Measurements from ENCODE around the gene ARMC5.
A peak's percentile ranks its signal among the peaks of the same experiment; 100 is the strongest.
"Not testable (repeated sequence)": the region's sequence is repeated elsewhere in the genome, so short reads cannot be mapped to it uniquely, and the experiment has no call there.

The ARMC5 gene

GRCh38 chr16:31480851-31481536 is 21.7 kb downstream of the ARMC5 start:
- no peak for DNase-seq

GRCh38 chr16:31483081-31483480 is 23.8 kb downstream of the ARMC5 start, which contains the start of gene SLC5A2:
SLC5A2 (plus strand) TSS chr16:31483123; CDS start chr16:31483137, 14 bp downstream.
- no peak for DNase-seq

- DNase-seq: not testable (repeated sequence)
Measured at GRCh38 chr16:31484048-31484447, 24.7 kb downstream of the ARMC5 start.

GRCh38 chr16:31484491-31485171 is 25.3 kb downstream of the ARMC5 start:
- DNase-seq: no peak

GRCh38 chr16:31485571-31485970 is 26.3 kb downstream of the ARMC5 start:
- no peak for DNase-seq

- no peak for DNase-seq
Measured at GRCh38 chr16:31486045-31486444, 26.7 kb downstream of the ARMC5 start.

- DNase-seq: no peak
Measured at GRCh38 chr16:31487071-31487719, 27.9 kb downstream of the ARMC5 start.

GRCh38 chr16:31487720-31488467 is 28.6 kb downstream of the ARMC5 start:
- DNase-seq: peak in 1 of 2 donors; percentile 13

GRCh38 chr16:31488468-31489297 is 29.4 kb downstream of the ARMC5 start:
- DNase-seq: no peak

- DNase-seq: no peak
Measured at GRCh38 chr16:31489298-31489564, 29.9 kb downstream of the ARMC5 start.

GRCh38 chr16:31489616-31490584 is 30.6 kb downstream of the ARMC5 start:
- no peak for DNase-seq

- no peak for DNase-seq
Measured at GRCh38 chr16:31491778-31492418, 32.6 kb downstream of the ARMC5 start.

GRCh38 chr16:31493506-31494125 is 34.3 kb downstream of the ARMC5 start:
- no peak for DNase-seq

GRCh38 chr16:31496670-31497069 is 37.4 kb downstream of the ARMC5 start:
- DNase-seq: no peak

- DNase-seq: no peak
Measured at GRCh38 chr16:31498493-31498892, 39.2 kb downstream of the ARMC5 start.

- DNase-seq: no peak
Measured at GRCh38 chr16:31499928-31500327, 40.6 kb downstream of the ARMC5 start.

GRCh38 chr16:31501226-31501965 is 42.1 kb downstream of the ARMC5 start:
- no peak for DNase-seq

GRCh38 chr16:31501966-31502348 is 42.7 kb downstream of the ARMC5 start:
- no peak for DNase-seq

GRCh38 chr16:31502981-31503380 is 43.7 kb downstream of the ARMC5 start:
- no peak for DNase-seq

GRCh38 chr16:31503555-31503954 is 44.3 kb downstream of the ARMC5 start:
- not testable (repeated sequence) for DNase-seq

Measured in bone marrow (tissue), 2 donors.